HG02571 (cell line): ENCODE measurements around the gene HSP90AB1.

Experiments
- ATAC-seq: cut with Tn5 transposase; IDR thresholded peaks from one replicate; pipeline ENCODE4 v1.9.1; 2021; ENCODE audit warnings: mild to moderate bottlenecking, moderate library complexity; ENCODE audit not compliant: unreplicated experiment

HSP90AB1 gene

DNA sequence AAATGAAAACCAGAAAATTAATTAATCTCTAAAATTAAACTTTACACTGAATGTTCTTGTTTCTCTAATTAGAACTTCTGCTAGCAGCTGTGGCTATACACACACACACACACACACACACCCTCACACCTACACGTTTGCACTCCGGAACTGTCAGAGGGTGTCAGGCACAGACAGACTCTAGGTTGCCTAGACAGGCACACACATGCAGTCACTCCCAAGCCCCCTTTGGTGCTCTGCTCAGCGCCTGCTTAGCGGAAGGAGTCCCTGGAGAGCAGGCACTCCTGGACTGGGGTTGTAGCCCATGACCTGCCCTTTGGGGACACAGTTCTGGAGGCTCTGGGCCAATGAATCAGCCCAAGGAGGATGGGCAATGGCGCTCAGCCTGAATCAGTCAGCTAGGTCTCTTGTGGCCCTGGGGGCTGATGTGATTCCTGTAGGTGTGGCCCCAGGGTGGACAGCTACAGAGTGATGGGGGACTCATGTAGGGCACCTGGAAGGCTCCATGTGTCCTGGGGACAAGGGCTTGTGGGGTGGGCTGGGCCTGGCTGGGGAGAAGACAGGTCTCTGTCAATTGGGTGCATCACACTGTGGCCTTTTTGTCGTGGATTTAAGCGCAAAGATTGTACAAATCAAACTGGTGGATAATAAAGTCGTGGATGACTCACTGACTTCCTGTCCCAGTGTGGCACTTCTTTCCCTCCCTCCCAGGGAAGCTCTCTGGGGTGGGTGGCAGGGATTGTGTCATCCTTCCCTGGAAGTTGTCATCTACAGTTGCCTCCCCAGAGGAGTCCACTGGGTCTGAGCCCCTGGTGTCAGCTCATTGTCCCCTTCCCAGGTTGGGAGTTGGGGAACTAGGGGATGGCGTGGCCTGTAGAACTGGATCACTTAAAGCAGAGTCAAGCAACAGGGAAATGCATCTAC lies 32.1 kb downstream of the HSP90AB1 start:
- ATAC-seq, result no peak

DNA sequence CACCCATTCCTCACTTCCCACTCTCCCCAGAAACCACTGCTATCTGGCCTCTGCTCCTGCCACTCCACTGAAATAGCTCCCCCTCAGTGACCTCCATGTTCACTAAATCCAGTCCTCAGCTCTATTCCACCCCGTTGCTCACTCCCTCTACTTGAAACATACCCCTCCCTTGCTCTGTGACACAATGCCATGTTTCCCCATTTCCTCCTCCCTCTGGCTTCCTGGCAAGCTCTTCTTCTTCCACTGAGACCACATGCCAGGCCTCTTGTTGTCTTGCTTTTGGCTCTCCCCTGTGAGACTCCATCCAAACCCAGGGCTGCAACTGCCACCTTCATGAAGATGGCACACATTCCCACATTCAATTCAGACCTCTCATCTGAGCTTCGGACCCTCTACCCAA lies 37.2 kb downstream of the HSP90AB1 start:
- no peak for ATAC-seq

DNA sequence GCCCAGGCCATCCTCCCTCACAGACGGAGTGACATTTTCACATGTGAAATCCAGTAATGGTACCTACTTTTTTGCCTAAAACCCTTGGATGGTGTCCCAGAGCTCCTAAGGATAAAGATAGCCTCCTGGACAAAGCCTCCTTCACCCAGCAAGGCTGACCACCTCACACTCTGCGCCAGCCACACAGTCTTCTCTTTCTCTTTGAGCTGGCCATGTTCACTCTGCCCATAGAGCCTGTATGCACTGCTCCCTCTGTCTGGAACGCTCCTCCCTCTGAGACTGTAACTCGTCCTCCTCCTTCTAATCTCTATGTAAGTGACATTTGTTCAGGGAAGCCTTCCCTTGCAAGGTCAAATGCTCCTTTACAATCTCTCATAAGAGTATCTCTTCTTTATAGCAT lies 38.0 kb downstream of the HSP90AB1 start:
- no peak for ATAC-seq

DNA sequence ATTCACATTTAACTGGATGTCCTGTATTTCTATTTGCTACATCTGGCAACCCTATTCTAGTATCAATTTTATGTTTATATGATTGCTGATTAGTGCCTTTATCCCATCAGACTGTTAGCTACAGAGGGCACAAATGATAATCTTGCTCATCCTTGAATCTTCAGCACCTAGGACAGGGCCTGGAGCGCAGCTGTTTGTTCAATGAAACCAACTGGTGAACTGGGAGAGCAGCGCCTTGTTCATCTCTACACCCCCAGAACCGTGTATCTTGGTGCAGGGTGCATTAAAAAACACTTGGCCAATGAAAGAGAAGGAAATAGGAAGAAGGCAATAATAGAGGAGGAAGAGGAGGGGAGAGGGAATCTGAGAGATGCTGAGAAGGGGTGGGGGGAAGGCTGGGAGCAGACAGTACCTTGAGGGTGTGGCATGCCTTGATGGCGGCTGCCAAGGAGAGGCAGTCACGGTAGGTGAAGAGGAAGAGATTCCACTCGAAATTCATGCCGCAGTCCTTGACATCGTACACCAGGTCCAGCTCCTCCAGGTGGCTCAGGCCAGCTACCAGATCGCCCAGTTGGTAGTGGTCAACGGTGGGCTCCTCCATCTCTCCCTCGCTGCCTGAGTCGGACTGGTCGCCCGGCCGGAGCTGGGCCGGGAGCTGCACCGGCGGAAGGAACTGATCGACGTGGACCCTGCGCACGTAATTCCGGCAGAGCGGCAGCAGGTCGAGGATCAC lies 38.8 kb downstream of the HSP90AB1 start:
- no peak for ATAC-seq

- no peak for ATAC-seq
These were observed 39.3 kb downstream of the HSP90AB1 start for GRCh38 chr6:44286285-44286565.

- no peak for ATAC-seq
These were observed 39.8 kb downstream of the HSP90AB1 start for GRCh38 chr6:44286747-44287146.

- no peak for ATAC-seq
These were observed 42.9 kb downstream of the HSP90AB1 start for GRCh38 chr6:44289726-44290260.

DNA sequence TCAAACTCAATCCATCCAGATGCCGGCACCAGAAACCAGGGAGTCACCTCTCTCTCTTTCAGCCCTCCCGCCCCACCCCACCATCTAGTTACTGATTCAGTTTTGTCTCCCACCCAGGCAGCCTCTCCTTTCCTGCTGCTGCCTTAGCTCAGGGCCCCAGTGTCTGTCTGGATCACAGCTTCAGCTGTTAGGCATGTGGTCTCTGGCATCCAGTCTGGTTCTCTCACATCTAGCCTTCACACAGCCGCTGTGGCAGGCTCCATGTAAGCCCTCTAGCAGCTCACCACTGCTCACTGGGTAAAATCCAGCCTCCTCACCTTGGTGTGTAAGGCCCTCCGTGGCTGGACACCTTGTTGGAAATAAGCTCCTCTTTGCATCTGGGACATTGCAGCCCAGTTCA lies 44.9 kb downstream of the HSP90AB1 start:
- ATAC-seq, result no peak

- no peak for ATAC-seq
These were observed 45.9 kb downstream of the HSP90AB1 start for GRCh38 chr6:44292661-44293365.

DNA sequence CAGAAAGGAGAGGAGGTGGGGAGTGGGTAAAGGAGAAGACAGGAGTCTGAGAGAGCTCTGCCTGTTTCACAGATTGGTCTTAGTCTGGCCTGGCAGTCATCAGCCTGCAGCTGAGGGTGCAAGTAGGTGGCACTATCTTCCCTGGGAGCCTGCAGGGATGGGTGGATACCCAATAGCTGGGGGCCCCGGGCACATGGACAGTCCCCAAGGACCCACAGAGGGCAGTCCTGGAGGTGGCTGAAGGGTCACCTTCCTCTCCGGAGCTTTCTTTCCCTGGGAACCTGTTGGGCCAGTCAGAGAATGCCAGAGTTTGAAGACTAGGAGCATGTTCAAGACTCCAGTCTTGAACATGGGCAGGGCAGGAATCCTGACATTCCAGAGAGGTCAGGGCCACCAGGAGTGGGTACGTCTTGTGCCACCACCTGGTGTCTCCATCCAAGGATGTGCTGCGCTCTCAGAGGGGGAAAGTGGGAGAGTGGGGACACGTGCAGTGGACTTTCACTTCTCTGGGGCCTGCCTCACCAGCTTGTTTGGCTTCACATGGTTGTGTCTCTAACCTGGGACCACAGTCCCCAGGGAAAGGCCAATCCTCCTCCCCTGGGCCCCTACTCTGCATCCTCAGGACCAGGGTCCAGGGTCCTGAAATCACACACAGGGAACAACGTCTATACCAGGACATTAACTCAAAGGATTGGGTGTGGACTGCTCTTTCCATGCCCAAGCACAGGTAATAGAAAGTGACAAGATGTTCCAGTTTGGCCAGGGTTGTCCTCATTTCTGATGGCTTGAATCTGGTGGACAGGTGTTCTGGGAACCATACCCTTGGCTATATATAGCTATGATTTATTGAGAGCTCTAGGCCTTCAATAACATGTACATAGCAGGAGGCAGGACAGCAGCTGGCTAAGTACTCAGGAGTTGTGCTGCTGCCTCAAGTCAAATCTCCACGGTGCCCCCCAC lies 48.2 kb downstream of the HSP90AB1 start:
- no peak for ATAC-seq

- ATAC-seq, result no peak
These were observed 50.5 kb downstream of the HSP90AB1 start for GRCh38 chr6:44297063-44298038.

DNA sequence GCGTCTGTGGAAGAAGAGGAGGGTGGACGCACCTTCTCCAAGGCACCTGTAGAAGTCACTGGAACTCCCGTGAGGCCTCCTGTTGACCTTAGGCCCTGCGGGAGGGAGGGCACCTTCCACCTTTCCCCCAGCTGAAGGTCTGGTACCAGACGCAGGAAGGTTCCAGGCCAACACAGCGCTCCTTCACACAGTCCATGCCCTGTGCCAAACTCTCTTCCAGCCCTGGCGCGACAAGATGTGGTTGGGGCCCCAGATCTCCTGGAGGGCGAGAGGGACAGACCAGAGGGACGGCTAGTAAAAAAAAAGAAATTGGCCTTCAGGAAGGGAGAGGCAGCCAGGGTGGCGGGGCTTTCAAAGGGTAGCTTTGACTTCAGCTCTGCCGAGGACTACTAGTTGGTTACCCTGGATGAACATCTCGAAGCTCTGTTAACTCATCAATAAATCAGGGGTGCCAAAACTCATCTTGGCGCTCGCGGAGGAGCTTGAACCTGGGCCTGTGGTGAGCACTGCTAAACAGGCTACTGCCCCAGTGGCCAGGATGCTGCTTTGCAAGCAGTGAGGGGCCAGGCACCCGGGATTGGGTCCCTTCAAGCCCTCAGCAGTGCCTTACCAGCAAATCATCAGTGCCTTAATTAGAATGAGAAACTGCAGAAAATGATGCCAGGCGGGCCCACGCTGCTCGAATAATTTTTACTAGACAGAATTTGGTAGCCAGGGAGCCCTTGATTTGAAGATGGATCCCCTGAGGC lies 51.3 kb downstream of the HSP90AB1 start:
- no peak for ATAC-seq

GRCh38 chr6:44298864-44299263 lies 52.0 kb downstream of the HSP90AB1 start:
- ATAC-seq, result no peak

GRCh38 chr6:44300292-44300823 lies 53.5 kb downstream of the HSP90AB1 start:
- no peak for ATAC-seq

GRCh38 chr6:44301106-44301505 lies 54.2 kb downstream of the HSP90AB1 start:
- no peak for ATAC-seq

GRCh38 chr6:44301782-44302564 lies 55.1 kb downstream of the HSP90AB1 start:
- no peak for ATAC-seq

GRCh38 chr6:44302856-44303255 lies 56.0 kb downstream of the HSP90AB1 start:
- ATAC-seq, result no peak
